CD4-positive, alpha-beta T cell treated with Interleukin-6 at 100 ng/mL for 8 hours (primary cell): ENCODE results near the gene NDUFAF7.
A peak's percentile ranks its signal among the peaks of the same experiment; 100 is the strongest.
"Not testable (repeated sequence)": the region's sequence is repeated elsewhere in the genome, so short reads cannot be mapped to it uniquely, and the experiment has no call there.

ENCODE experiments used
- DNase-seq: peaks from one replicate; pipeline ENCODE4 v3.0.0-alpha.2; 2020; ENCODE audit warnings: mixed read lengths, low spot score

The NDUFAF7 gene, protein sequence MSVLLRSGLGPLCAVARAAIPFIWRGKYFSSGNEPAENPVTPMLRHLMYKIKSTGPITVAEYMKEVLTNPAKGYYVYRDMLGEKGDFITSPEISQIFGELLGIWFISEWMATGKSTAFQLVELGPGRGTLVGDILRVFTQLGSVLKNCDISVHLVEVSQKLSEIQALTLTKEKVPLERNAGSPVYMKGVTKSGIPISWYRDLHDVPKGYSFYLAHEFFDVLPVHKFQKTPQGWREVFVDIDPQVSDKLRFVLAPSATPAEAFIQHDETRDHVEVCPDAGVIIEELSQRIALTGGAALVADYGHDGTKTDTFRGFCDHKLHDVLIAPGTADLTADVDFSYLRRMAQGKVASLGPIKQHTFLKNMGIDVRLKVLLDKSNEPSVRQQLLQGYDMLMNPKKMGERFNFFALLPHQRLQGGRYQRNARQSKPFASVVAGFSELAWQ

DNA sequence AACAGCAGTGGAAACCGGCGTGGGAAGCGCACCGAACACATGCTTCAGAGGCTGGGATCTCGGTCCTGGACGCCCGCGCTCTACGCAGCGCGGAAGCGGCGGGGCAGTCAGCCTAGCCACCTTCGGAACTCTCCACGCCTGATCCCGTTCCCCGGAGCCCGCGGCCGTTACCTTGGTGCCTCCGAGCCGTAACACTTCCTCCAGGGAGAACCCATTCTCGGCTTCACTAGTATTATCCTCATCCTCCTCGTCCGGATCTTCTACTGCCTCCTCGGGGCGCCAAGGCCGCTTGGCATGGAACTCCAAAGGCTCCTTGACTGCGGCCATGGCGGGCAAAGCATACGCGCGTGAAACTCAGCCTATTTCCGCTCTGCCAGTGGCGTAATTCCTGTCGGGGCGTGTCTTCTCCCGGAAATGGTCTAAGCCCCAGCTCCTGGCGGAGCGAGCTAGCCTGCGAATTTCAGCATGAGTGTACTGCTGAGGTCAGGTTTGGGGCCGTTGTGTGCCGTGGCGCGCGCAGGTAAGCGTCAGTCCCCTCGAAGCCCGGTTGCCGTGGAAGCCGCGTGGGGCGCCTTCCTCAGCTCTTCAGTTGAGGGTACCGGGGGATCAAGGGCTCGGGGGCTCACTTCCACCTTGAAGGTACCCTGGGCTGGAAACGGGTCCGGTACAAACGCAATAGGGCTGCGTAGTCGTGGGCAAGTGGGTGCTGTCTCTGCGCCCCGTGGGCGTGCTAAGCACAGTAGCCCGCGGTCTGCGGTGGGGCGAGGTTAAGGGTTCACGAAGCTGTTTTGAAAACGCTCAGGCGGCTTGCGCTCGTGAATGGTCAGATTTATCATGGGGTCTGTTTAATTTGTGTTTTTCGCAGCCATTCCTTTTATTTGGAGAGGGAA lies at the start of gene NDUFAF7, which contains the start of gene CEBPZ:
NDUFAF7 (plus strand) TSS at position 418 of the 890 bp plus-strand sequence; CDS start at position 466, 48 bp downstream.
CEBPZ (minus strand) TSS at position 356 of the 890 bp plus-strand sequence; CDS start at position 327, 29 bp downstream.
- peak; percentile 82 for DNase-seq

DNA sequence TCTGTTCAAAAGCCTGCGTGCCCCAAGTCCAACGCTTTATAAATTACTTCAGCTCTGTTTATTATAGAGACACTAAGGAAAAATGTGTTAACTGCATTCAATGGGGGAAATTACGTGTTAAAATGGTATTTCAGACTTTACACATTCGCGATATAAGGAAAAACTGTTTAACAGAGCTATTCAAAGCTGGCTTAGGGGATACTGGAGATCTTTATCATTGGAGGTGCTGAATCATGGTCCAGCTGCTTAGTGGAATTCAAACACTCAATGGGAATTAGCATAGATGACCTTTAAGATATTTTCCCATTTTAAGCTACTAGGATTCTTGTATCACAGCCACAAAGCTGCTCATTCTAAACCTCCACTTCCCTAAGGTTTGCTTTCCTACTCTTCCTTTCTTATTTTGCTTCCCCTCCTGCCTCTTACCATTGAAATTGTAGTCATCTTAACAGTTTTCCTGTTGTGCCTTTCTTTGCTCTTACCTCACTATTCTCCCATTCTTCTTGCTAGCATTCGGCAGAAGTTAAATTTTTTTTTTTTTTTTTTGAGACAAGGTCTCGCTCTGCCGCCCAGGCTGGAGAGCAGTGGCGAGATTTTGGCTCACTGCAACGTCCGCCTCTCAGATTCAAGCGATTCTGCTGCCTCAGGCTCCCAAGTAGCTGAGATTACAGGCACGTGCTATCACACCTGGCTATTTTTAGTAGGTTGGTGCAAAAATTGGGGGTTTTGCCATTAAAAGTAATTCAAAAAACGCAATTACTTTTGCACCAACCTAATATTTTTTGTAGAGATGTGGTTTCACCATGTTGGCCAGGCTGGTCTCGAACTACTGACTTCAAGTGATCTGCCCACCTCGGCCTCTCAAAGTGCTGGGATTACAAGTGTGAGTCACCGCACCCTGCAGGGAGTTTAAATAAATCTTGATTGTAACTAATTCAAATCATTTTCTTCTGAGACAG lies 49.5 kb upstream of the NDUFAF7 start:
- no peak for DNase-seq

DNA sequence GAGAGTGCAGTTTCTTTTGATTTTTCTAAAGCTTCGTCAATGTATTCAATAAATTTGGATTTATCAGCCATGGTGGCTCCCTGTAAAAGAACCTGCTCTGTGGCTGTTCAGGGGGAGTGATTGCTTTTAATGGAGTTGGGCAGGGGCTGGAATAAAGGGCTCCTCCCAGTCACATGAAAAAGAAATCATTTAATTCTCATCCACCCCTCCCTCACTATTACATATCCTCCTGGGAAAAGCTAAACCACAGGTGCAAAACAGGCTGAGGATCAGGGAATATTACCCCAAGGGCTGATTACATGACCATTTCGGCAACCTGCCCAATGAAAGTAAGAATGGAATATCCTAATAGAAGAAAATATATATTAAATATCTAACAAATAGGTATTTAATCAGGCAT lies 42.9 kb upstream of the NDUFAF7 start, which contains the start of gene SULT6B1:
SULT6B1 (minus strand) TSS at position 101 of the 400 bp plus-strand sequence; CDS start at position 71, 30 bp downstream.
- no peak for DNase-seq

DNA sequence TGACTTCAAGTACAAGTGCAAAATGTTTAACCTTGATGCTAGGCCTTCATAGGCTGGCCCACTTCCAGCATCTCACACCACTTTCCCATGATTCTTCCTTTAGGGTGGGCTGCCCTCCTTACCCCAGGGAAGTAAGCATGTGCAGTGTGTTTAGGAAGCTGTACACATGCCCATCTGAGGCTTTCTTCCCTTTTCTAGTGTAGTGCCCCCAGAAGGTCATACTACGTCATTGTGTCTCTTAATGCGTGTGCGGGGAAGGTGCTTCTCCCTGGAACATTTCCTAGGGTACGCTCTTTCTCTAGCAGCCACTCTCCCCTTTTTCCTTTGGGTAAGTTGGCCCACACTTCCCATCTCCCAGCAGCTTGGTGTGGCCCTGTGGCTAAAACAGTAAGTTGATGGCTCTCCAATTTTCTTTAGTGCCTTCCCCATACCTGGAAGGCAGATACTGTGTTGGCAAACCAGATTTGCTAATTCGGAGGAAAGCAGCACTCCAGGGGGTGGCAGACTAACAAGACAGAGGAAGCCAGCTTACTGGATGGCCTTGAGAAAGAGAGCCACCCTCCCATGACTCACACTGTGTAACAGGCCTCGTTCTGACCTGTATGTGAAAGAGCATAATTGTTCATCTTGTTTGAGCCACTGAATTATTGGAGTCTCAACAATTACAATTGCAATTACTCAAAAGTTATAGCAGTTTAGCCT lies 41.9 kb upstream of the NDUFAF7 start:
- DNase-seq, result no peak

DNA sequence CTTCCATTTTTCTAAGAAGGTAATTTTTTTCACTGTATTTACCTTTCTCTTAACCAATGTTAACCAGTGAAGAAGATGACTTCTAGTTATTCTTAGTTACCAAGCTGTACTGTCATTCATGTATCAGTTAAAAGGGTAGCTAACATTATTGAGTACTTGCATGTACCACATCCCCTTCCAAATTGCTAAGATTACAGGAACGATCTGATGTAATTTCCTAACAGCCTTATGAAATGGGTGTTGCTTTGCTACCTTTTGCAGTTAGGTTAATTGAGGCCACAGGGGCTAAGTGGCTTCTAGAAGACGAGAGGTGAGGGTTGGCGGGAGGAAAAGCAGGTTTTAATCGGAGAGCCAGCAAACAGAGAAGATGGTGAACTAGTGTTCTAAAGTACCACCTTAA lies 41.2 kb upstream of the NDUFAF7 start:
- no peak for DNase-seq

- DNase-seq, result no peak
Measured at GRCh38 chr2:37191253-37191652, 40.2 kb upstream of the NDUFAF7 start.

DNA sequence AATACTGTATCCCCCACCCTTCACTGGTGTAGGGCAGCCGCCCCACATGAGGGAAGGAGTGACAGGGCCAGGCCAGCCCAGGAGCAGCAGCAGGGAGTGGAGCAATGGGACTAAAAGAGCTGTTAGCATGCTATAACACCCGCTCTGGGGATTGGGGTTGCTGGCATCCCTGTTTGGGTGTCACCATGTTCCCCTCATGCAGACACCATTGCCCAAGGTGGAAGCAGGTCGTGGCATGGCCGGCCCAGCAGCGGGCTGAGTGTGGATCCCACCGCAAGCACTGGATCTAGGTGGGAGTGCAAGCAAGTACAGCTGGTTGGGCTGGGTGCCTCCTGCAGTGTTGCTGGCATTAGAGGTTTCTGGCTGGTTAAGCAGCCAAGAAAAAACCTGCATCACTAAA lies 39.7 kb upstream of the NDUFAF7 start:
- DNase-seq, result no peak

- DNase-seq, result no peak
Measured at GRCh38 chr2:37192551-37192950, 38.9 kb upstream of the NDUFAF7 start.

- DNase-seq, result not testable (repeated sequence)
Measured at GRCh38 chr2:37195862-37196319, 35.6 kb upstream of the NDUFAF7 start.

GRCh38 chr2:37196320-37197195 lies 34.9 kb upstream of the NDUFAF7 start, which contains the start of gene CEBPZOS:
Gene CEBPZOS, plus strand, starts transcription at chr2:37196496. Its CDS starts 3,209 bp downstream, at chr2:37199705.
- DNase-seq, result peak; percentile 88

GRCh38 chr2:37198681-37199065 lies 32.8 kb upstream of the NDUFAF7 start:
- no peak for DNase-seq

DNA sequence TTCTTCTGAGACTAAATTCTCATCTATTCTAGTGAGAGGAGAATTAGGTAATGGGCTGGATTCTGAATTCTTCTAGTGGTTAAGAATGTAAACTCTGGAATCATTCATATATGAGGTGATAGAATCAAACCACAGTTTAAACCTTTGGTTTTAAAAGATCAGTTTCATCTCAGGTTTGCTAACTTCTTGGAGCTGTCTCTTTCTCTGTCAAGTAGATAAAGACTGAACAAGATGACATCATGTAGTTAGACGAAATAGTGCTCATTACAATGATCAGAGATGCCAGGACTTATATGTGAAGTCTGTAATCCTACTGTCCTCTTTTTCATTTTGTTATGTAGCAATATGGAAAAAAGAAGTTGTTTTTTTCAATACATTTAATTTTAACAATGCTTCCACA lies 30.2 kb upstream of the NDUFAF7 start:
- no peak for DNase-seq

DNA sequence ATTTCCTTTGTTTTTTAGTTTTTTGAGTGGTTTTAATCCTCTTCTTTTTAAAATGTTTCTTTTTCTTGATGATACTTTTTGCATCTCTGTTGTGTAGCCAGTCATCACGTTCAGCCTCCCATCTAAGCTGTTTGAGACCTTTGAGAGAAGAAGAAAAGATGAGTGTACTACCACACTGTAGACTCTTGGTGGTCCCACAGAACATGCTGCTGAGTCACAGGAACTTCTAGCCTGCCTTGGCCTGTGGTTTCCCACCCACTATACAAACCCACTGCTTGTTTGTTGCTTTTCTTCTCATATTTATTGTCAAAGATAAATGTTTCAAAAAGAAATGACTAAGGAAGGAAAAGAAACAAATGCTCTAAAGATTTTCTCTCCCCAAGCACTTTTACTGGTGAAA lies 29.7 kb upstream of the NDUFAF7 start:
- DNase-seq, result no peak

DNA sequence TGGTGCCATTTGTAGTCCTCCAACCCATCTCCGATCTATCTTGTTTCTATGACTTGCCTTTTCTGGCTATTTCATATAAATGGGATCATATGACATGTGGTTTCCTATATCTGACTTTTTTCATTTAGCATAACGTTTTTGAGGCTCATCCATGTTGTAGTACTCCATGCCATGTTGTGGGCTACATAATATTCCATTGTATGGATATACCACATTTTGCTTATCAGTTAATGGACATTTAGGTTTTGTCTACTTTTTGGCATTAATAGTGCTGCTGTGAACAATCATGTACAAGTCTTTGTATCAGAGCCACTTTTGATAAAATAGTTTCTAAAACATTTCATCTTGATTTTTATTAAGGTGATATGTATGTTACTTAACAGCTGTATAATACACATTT lies 27.8 kb upstream of the NDUFAF7 start:
- no peak for DNase-seq

GRCh38 chr2:37205071-37205661 lies 26.3 kb upstream of the NDUFAF7 start:
- not testable (repeated sequence) for DNase-seq

DNA sequence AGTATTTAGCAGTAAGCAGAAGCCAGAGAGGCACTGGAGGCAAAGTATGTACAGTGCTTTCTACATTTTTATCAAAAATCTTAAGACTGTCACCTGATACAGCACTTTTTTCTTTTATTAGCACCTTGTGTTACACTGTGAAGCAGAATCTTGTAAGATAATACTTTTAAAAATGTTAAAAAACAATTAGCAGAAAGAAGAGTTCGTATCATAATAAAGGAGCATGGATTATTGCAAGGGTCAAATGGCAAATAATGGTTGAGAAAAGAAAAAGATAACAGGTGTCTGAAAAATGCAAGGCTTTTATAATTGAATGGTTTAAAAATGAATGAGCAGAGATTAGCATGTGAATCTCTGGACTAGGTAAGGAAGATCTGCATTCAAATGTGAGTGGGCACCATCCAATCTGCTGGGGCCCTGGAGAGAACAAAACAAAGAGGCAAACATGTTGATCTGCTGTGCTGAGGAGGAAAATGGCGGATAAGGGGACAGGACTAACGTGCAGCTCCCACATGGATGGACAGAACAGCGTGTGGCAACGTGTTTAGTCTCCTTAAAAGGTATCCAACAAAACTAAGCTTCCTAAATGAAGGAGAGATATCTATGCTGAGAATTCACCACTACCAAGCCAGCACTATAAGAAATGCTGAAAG lies 25.6 kb upstream of the NDUFAF7 start:
- no peak for DNase-seq

GRCh38 chr2:37206760-37207159 lies 24.7 kb upstream of the NDUFAF7 start:
- DNase-seq, result not testable (repeated sequence)

DNA sequence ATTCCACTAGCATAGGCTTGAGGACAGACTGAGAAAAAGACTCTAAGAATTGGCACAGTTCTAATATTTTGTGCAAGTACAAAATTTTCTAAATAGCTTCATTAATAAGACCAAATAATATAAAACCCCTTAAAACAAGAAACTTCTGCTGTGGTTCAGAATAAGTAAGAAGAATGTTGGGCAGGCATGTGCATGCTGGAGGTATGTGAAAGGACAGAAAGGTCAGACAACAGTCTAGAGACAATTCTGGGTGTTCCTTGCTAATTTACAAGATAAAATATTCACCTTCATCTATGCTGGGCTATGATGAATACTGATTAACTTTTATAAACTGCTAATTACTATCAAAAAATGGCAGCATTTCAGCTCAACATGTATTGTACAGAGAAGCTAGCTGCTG lies 20.2 kb upstream of the NDUFAF7 start:
- DNase-seq, result no peak

DNA sequence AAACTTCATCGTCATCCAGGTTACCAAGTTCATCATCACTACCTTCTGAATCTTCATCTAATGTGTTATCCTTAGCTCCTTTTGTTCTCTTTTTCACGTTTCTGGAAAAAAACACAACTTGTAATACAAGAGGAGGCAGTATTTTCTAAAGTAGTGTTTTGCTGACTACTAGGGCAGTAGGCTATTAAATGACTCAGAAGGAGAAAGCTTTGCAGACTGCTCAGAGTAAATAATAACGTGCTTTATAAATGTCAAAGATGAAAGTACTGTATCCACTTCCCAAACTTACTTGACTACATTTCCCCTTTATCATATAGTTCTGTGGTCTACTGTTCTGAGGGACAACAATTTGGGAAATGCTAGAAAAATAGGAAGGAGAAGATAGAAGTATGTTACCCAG lies 19.5 kb upstream of the NDUFAF7 start:
- DNase-seq, result no peak
